Mammary epithelial cell (primary cell): Measurements from ENCODE around the gene GMPS.
"Not testable (repeated sequence)": the region's sequence is repeated elsewhere in the genome, so short reads cannot be mapped to it uniquely, and the experiment has no call there.

Experiments
- EZH2 ChIP-seq: IDR thresholded peaks from 2 replicates; pipeline ENCODE4 v1.6.1; 2012; ENCODE audit warnings: low read length, inconsistent platforms, borderline replicate concordance
- TF ChIP-seq, protein P1 (sequence below), 2 donors: IDR thresholded peaks in 1 of 2; conservative IDR thresholded peaks in 1 of 2; 2 replicates each; pipeline ENCODE4 v1.5.1; 2011 to 2012; ENCODE audit warnings: inconsistent platforms in 2 of 2, low read length in 2 of 2, mild to moderate bottlenecking in 2 of 2, control low read depth in 1 of 2, low read depth in 1 of 2; ENCODE audit not compliant: insufficient read depth in 1 of 2; ENCODE audit errors: extremely low read depth in 1 of 2

DNA sequence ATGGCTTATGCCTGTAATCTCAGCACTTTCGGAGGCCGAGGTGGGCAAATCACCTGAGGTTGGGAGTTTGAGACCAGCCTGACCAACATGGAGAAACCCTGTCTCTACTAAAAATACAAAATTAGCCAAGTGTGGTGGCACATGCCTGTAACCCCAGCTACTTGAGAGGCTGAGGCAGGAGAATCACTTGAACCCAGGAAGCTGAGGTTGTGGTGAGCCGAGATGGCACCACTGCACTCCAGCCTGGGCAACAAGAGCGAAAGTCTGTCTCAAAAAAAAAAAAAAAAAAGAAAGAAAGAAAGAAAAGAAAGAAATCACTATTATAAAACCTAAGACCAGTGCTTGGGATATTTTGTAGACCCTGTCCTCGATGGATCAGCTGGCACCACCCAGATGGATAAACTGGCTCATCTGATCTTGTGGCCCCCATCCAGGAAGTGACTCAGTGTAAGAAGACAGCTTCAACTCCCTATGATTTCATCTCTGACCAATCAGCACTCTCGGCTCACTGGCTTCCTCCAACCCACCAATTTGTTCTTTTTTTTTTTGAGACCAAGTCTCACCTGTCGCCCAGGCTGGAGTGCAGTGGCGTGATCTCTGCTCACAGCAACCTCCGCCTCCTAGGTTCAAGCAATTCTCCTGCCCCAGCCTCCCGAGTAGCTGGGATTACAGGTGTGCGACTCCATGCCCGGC, 8.0 kb upstream of the GMPS start:
- TF ChIP-seq, protein P1, sequence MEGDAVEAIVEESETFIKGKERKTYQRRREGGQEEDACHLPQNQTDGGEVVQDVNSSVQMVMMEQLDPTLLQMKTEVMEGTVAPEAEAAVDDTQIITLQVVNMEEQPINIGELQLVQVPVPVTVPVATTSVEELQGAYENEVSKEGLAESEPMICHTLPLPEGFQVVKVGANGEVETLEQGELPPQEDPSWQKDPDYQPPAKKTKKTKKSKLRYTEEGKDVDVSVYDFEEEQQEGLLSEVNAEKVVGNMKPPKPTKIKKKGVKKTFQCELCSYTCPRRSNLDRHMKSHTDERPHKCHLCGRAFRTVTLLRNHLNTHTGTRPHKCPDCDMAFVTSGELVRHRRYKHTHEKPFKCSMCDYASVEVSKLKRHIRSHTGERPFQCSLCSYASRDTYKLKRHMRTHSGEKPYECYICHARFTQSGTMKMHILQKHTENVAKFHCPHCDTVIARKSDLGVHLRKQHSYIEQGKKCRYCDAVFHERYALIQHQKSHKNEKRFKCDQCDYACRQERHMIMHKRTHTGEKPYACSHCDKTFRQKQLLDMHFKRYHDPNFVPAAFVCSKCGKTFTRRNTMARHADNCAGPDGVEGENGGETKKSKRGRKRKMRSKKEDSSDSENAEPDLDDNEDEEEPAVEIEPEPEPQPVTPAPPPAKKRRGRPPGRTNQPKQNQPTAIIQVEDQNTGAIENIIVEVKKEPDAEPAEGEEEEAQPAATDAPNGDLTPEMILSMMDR (conservative IDR thresholded peaks at IDR 0.05 in 1 of 2, IDR thresholded peaks at IDR 0.05 in 1 of 2; ENCODE audit: extremely low read depth in 1 of 2, insufficient read depth in 1 of 2, low read depth in 1 of 2, low read length in 2 of 2) = not testable (repeated sequence)
- TF ChIP-seq EZH2 = not testable (repeated sequence)
